Measurements from ENCODE around the gene KLHL15. TPM values are rescaled to one million over a fixed set of nuclear protein-coding genes. Genes with fewer than 3 reads are reported as not detected.

The KLHL15 gene
- total and polyA plus RNA-seq, 2 of the 13 experiments (the other 11 are each of a cell fraction or from before 2014, with no cell fraction given), result 2.8 to 5.5 TPM

DNA sequence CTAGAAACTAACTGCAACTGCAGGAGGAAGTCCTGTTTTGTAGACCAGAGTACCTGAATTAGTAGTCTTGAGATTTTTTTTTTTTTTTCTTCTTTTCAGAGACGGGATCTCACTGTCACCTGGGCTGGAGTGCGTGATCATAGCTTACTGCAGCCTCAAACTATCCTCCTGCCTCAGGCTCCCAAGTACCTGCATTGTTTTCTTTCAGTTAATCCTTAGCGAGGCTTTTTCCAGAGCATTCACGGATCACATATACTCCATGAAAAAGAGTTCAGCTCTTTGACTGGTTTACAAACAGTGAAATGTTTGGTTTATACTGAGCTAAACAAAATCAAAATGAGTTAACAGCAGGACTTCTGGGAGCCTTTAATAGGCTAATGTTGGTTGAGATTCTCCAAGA, 45.8 kb downstream of the KLHL15 start:
- Histone ChIP-seq H2AFZ (ENCODE audit: low read length) (no peak overlapping the region), H3K9ac (ENCODE audit: insufficient read depth, low read depth, low read length) (no peak overlapping the region), H3K4me3 (replicated peaks in 1 of 3; ENCODE audit: insufficient read depth in 1 of 3, low read depth in 2 of 3, low read length in 3 of 3) (no peak overlapping the region), H3K4me2 (ENCODE audit: low read depth, low read length) (no peak overlapping the region), H3K36me3 (replicated peaks in 1 of 2; ENCODE audit: control insufficient read depth in 1 of 2, insufficient read depth in 2 of 2, low read length in 2 of 2) (0 out of 5 replicates have a peak, but pooled peaks cover 0 to 3% of the 10 kb centered on the region in 2 experiments), H3K9me3 (ENCODE audit: low read length) (no peaks in the 10 kb centered on the region), H3K4me1 (ENCODE audit: insufficient read depth, low read length) (no peaks in the 10 kb centered on the region), H3K27ac (ENCODE audit: extremely low read length, insufficient read depth, low read length) (no peak overlapping the region), H4K20me1 (ENCODE audit: insufficient read depth, low read length) (no peaks in the 10 kb centered on the region), H3K27me3 (ENCODE audit: control insufficient read depth in 1 of 2, insufficient read depth in 2 of 2, low read length in 2 of 2) (no peaks in the 10 kb centered on the region), H3K79me2 (ENCODE audit: insufficient read depth, low read length) (no peaks in the 10 kb centered on the region)
- ChIA-PET CTCF (ENCODE audit: low intra/inter-chr PET ratio, low total read pairs) (no interaction called here), POLR2A (no interaction called here)
- no TSS peak for BruUV-seq (replicated peaks)
- no peak for DNase-seq (ENCODE audit: low spot score)
- intact Hi-C loops (cut with micrococcal nuclease; ENCODE audit: unreplicated experiment) (no loop called here), in situ Hi-C loops (cut with HindIII; ENCODE audit: extremely low pct_ligation_motif_present, low pct_unique_long_range_greater_than_20kb) (no loop called here)
- no peak for FAIRE-seq
- WGBS (ENCODE audit: low lambda C conversion rate), result 97% methylated on average over 4 of the region's 4 CpGs
- ATAC-seq, result no peak
- TF ChIP-seq ZSCAN9 (CRISPR knock-in tag; IDR thresholded peaks at IDR 0.05; ENCODE audit: borderline replicate concordance), result no peak
- TF ChIP-seq, protein P1, sequence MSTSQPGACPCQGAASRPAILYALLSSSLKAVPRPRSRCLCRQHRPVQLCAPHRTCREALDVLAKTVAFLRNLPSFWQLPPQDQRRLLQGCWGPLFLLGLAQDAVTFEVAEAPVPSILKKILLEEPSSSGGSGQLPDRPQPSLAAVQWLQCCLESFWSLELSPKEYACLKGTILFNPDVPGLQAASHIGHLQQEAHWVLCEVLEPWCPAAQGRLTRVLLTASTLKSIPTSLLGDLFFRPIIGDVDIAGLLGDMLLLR (CRISPR knock-in tag; IDR thresholded peaks at IDR 0.05), result no peak
- TF ChIP-seq, protein P2, sequence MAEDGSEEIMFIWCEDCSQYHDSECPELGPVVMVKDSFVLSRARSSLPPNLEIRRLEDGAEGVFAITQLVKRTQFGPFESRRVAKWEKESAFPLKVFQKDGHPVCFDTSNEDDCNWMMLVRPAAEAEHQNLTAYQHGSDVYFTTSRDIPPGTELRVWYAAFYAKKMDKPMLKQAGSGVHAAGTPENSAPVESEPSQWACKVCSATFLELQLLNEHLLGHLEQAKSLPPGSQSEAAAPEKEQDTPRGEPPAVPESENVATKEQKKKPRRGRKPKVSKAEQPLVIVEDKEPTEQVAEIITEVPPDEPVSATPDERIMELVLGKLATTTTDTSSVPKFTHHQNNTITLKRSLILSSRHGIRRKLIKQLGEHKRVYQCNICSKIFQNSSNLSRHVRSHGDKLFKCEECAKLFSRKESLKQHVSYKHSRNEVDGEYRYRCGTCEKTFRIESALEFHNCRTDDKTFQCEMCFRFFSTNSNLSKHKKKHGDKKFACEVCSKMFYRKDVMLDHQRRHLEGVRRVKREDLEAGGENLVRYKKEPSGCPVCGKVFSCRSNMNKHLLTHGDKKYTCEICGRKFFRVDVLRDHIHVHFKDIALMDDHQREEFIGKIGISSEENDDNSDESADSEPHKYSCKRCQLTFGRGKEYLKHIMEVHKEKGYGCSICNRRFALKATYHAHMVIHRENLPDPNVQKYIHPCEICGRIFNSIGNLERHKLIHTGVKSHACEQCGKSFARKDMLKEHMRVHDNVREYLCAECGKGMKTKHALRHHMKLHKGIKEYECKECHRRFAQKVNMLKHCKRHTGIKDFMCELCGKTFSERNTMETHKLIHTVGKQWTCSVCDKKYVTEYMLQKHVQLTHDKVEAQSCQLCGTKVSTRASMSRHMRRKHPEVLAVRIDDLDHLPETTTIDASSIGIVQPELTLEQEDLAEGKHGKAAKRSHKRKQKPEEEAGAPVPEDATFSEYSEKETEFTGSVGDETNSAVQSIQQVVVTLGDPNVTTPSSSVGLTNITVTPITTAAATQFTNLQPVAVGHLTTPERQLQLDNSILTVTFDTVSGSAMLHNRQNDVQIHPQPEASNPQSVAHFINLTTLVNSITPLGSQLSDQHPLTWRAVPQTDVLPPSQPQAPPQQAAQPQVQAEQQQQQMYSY (CRISPR knock-in tag; IDR thresholded peaks at IDR 0.05), result no peak
- no peak for TF ChIP-seq SRSF4 (IDR thresholded peaks at IDR 0.05; ENCODE audit: low read depth, low read length, poor library complexity, severe bottlenecking)
- TF ChIP-seq SAFB2 (CRISPR knock-in tag; IDR thresholded peaks at IDR 0.05; ENCODE audit: borderline replicate concordance, low read depth), result no peak
- TF ChIP-seq DR1 (CRISPR knock-in tag; IDR thresholded peaks at IDR 0.05), result no peak
- TF ChIP-seq, protein P3, sequence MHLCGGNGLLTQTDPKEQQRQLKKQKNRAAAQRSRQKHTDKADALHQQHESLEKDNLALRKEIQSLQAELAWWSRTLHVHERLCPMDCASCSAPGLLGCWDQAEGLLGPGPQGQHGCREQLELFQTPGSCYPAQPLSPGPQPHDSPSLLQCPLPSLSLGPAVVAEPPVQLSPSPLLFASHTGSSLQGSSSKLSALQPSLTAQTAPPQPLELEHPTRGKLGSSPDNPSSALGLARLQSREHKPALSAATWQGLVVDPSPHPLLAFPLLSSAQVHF (CRISPR knock-in tag; IDR thresholded peaks at IDR 0.05), result no peak
- no peak for TF ChIP-seq ZNF552 (CRISPR knock-in tag; IDR thresholded peaks at IDR 0.05; ENCODE audit: borderline replicate concordance)
- TF ChIP-seq KAT8 (CRISPR knock-in tag; IDR thresholded peaks at IDR 0.05), result no peak
- TF ChIP-seq HNRNPL (IDR thresholded peaks at IDR 0.05; ENCODE audit: low read depth, low read length), result no peak
- TF ChIP-seq ZNF24 (IDR thresholded peaks at IDR 0.05), result no peak
- TF ChIP-seq, protein P4, sequence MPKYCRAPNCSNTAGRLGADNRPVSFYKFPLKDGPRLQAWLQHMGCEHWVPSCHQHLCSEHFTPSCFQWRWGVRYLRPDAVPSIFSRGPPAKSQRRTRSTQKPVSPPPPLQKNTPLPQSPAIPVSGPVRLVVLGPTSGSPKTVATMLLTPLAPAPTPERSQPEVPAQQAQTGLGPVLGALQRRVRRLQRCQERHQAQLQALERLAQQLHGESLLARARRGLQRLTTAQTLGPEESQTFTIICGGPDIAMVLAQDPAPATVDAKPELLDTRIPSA (CRISPR knock-in tag; IDR thresholded peaks at IDR 0.05; ENCODE audit: borderline replicate concordance), result no peak
- no peak for TF ChIP-seq ISL2 (CRISPR knock-in tag; IDR thresholded peaks at IDR 0.05)
- TF ChIP-seq YEATS4 (CRISPR knock-in tag; IDR thresholded peaks at IDR 0.05; ENCODE audit: borderline replicate concordance), result no peak
- TF ChIP-seq, protein P5, sequence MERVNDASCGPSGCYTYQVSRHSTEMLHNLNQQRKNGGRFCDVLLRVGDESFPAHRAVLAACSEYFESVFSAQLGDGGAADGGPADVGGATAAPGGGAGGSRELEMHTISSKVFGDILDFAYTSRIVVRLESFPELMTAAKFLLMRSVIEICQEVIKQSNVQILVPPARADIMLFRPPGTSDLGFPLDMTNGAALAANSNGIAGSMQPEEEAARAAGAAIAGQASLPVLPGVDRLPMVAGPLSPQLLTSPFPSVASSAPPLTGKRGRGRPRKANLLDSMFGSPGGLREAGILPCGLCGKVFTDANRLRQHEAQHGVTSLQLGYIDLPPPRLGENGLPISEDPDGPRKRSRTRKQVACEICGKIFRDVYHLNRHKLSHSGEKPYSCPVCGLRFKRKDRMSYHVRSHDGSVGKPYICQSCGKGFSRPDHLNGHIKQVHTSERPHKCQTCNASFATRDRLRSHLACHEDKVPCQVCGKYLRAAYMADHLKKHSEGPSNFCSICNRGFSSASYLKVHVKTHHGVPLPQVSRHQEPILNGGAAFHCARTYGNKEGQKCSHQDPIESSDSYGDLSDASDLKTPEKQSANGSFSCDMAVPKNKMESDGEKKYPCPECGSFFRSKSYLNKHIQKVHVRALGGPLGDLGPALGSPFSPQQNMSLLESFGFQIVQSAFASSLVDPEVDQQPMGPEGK (CRISPR knock-in tag; IDR thresholded peaks at IDR 0.05), result no peak
- TF ChIP-seq ZFP37 (CRISPR knock-in tag; IDR thresholded peaks at IDR 0.05; ENCODE audit: borderline replicate concordance), result no peak
- TF ChIP-seq, protein P6, sequence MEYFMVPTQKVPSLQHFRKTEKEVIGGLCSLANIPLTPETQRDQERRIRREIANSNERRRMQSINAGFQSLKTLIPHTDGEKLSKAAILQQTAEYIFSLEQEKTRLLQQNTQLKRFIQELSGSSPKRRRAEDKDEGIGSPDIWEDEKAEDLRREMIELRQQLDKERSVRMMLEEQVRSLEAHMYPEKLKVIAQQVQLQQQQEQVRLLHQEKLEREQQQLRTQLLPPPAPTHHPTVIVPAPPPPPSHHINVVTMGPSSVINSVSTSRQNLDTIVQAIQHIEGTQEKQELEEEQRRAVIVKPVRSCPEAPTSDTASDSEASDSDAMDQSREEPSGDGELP (IDR thresholded peaks at IDR 0.05; ENCODE audit: borderline replicate concordance, low read depth), result no peak
- no peak for TF ChIP-seq SIN3B (IDR thresholded peaks at IDR 0.05; ENCODE audit: low read length)

All from HepG2 (cell line).